ENCODE measurements around the gene TMEM208. TPM values are rescaled to one million over a fixed set of nuclear protein-coding genes. Genes with fewer than 3 reads are reported as not detected.

TMEM208 gene
- total RNA-seq, 1 donor from 2014 or later = 47.5 TPM

GRCh38 chr16:67202956-67203493, 23.9 kb upstream of the TMEM208 start:
- H3K36me3 Mint-ChIP-seq (ENCODE audit: low read depth, unreplicated experiment) = peaks cover 3% of the 10 kb centered on the region
- no peak overlapping the region for H3K27ac Mint-ChIP-seq (ENCODE audit: unreplicated experiment)

GRCh38 chr16:67204076-67204475, 22.9 kb upstream of the TMEM208 start:
- Histone ChIP-seq H3K4me1 (ENCODE audit: insufficient read depth, low read length) (peaks cover 12% of the 10 kb centered on the region), H4K20me1 (ENCODE audit: insufficient read depth, low read length) (peaks cover 6% of the 10 kb centered on the region), H3K36me3 (ENCODE audit: insufficient read depth, low read length) (no peaks in the 10 kb centered on the region), H3K27ac (ENCODE audit: low read depth, low read length) (no peak overlapping the region), H3K9ac (ENCODE audit: low read length) (no peak overlapping the region), H3K4me2 (ENCODE audit: low read length) (no peak overlapping the region), H3K27me3 (ENCODE audit: insufficient read depth, low read length) (no peaks in the 10 kb centered on the region), H2AFZ (ENCODE audit: low read depth, low read length) (no peak overlapping the region), H3K4me3 (ENCODE audit: insufficient read depth, low read depth, low read length) (no peak overlapping the region), H3K79me2 (ENCODE audit: insufficient read depth, low read length) (no peaks in the 10 kb centered on the region), H3K9me3 (ENCODE audit: insufficient read depth, low read depth, low read length) (no peaks in the 10 kb centered on the region)
- no peaks in the 10 kb centered on the region for H3K9me3 Mint-ChIP-seq (ENCODE audit: unreplicated experiment)
- H3K27ac Mint-ChIP-seq (ENCODE audit: unreplicated experiment) = no peak overlapping the region
- peaks cover 3% of the 10 kb centered on the region for H3K36me3 Mint-ChIP-seq (ENCODE audit: low read depth, unreplicated experiment)
- DNase-seq (ENCODE audit: low read depth) (no peak), FAIRE-seq (no peak)
- TF ChIP-seq EZH2 (IDR thresholded peaks at IDR 0.05; ENCODE audit: insufficient read depth, low read length) (no peak), CTCF (IDR thresholded peaks at IDR 0.05; ENCODE audit: insufficient read depth, low read depth, low read length) (no peak)
- no peak overlapping the region for H3K4me3 Mint-ChIP-seq (ENCODE audit: unreplicated experiment)
- H3K4me1 Mint-ChIP-seq (ENCODE audit: low read depth, unreplicated experiment) = no peaks in the 10 kb centered on the region
- no peaks in the 10 kb centered on the region for H3K27me3 Mint-ChIP-seq (ENCODE audit: low read depth, unreplicated experiment)

More at GRCh38 chr16:67202956-67203493, 23.9 kb upstream of the TMEM208 start:
- no peak for FAIRE-seq
- peaks cover 12% of the 10 kb centered on the region for H4K20me1 ChIP-seq (ENCODE audit: insufficient read depth, low read length)
- H3K4me1 Mint-ChIP-seq (ENCODE audit: low read depth, unreplicated experiment) = no peaks in the 10 kb centered on the region
- no peaks in the 10 kb centered on the region for H3K27me3 ChIP-seq (ENCODE audit: insufficient read depth, low read length)
- peaks cover 11% of the 10 kb centered on the region for H3K4me1 ChIP-seq (ENCODE audit: insufficient read depth, low read length)
- H3K9ac ChIP-seq (ENCODE audit: low read length) = no peak overlapping the region
- H3K4me3 Mint-ChIP-seq (ENCODE audit: unreplicated experiment) = no peak overlapping the region
- H3K27ac ChIP-seq (ENCODE audit: low read depth, low read length) = no peak overlapping the region
- no peaks in the 10 kb centered on the region for H3K79me2 ChIP-seq (ENCODE audit: insufficient read depth, low read length)
- TF ChIP-seq CTCF (IDR thresholded peaks at IDR 0.05; ENCODE audit: insufficient read depth, low read depth, low read length) (no peak), EZH2 (IDR thresholded peaks at IDR 0.05; ENCODE audit: insufficient read depth, low read length) (no peak)
- no peak overlapping the region for H2AFZ ChIP-seq (ENCODE audit: low read depth, low read length)
- no peak for DNase-seq (ENCODE audit: low read depth)
- H3K4me2 ChIP-seq (ENCODE audit: low read length) = no peak overlapping the region
- no peaks in the 10 kb centered on the region for H3K9me3 Mint-ChIP-seq (ENCODE audit: unreplicated experiment)
- H3K4me3 ChIP-seq (ENCODE audit: insufficient read depth, low read depth, low read length) = no peak overlapping the region
- H3K36me3 ChIP-seq (ENCODE audit: insufficient read depth, low read length) = no peaks in the 10 kb centered on the region
- no peaks in the 10 kb centered on the region for H3K9me3 ChIP-seq (ENCODE audit: insufficient read depth, low read depth, low read length)
- no peaks in the 10 kb centered on the region for H3K27me3 Mint-ChIP-seq (ENCODE audit: low read depth, unreplicated experiment)

- Mint-ChIP-seq H3K4me3 (ENCODE audit: unreplicated experiment) (no peak overlapping the region), H3K36me3 (ENCODE audit: low read depth, unreplicated experiment) (peaks cover 3% of the 10 kb centered on the region), H3K27me3 (ENCODE audit: low read depth, unreplicated experiment) (peaks cover 6% of the 10 kb centered on the region), H3K9me3 (ENCODE audit: unreplicated experiment) (no peaks in the 10 kb centered on the region), H3K27ac (ENCODE audit: unreplicated experiment) (peak overlapping the region; percentile 53), H3K4me1 (ENCODE audit: low read depth, unreplicated experiment) (no peaks in the 10 kb centered on the region)
- DNase-seq (ENCODE audit: low read depth) (no peak), FAIRE-seq (no peak)
- Histone ChIP-seq H3K4me3 (ENCODE audit: insufficient read depth, low read depth, low read length) (no peak overlapping the region), H3K36me3 (ENCODE audit: insufficient read depth, low read length) (no peaks in the 10 kb centered on the region), H3K27ac (ENCODE audit: low read depth, low read length) (no peak overlapping the region), H2AFZ (ENCODE audit: low read depth, low read length) (no peak overlapping the region), H3K79me2 (ENCODE audit: insufficient read depth, low read length) (no peaks in the 10 kb centered on the region), H3K9me3 (ENCODE audit: insufficient read depth, low read depth, low read length) (no peaks in the 10 kb centered on the region), H3K4me2 (ENCODE audit: low read length) (no peak overlapping the region), H3K9ac (ENCODE audit: low read length) (no peak overlapping the region), H4K20me1 (ENCODE audit: insufficient read depth, low read length) (no peaks in the 10 kb centered on the region), H3K27me3 (ENCODE audit: insufficient read depth, low read length) (no peaks in the 10 kb centered on the region), H3K4me1 (ENCODE audit: insufficient read depth, low read length) (peaks cover 12% of the 10 kb centered on the region)
- TF ChIP-seq CTCF (IDR thresholded peaks at IDR 0.05; ENCODE audit: insufficient read depth, low read depth, low read length) = no peak
- no peak for TF ChIP-seq EZH2 (IDR thresholded peaks at IDR 0.05; ENCODE audit: insufficient read depth, low read length)
Observed at GRCh38 chr16:67206129-67206837, 20.6 kb upstream of the TMEM208 start.
